ENCODE data around the gene AKAP6. TPM values are rescaled to one million over a fixed set of nuclear protein-coding genes. Genes with fewer than 3 reads are reported as not detected.

Gene AKAP6
- total RNA-seq, 1 donor from 2014 or later = 6.4 TPM

- intact Hi-C loops (cut with DNase I) = loop anchor here (2.0 kb wide), 1 partner anchor 38 kb away; no protein-coding TSS in a partner anchor
- peak; percentile 93 for ATAC-seq
- DNase-seq (ENCODE audit: low spot score) = no peak
These were observed 328.0 kb downstream of the AKAP6 start for GRCh38 chr14:32657081-32657480.

- no peak for ATAC-seq
- DNase-seq (ENCODE audit: low spot score) = no peak
- intact Hi-C loops (cut with DNase I) = no loop called here
These were observed 332.1 kb downstream of the AKAP6 start for GRCh38 chr14:32661216-32661615.

- ATAC-seq (no peak), DNase-seq (ENCODE audit: low spot score) (no peak)
- intact Hi-C loops (cut with DNase I) = no loop called here
These were observed 333.1 kb downstream of the AKAP6 start for GRCh38 chr14:32662211-32662610.

DNA sequence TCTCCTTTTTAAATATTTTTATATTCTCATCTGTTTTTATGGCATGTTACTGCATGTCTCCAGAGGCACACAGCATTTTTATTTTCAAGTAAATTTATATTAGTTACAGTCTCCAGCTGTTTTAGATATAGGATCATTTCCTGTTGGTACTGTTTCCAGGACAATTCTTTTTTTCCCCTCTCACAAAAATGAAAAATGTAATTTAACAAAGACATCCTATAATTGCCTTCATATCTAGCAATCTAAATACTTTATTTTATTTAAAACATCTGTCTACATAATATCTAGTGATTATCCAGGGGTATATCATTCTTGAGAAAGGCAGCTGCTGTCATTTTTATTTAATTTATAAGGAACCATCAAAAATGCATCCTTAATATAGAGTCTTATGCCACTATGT, 337.2 kb downstream of the AKAP6 start:
- intact Hi-C loops (cut with DNase I) = no loop called here
- no peak for DNase-seq (ENCODE audit: low spot score)
- ATAC-seq = no peak

- ATAC-seq (no peak), DNase-seq (ENCODE audit: low spot score) (no peak)
- intact Hi-C loops (cut with DNase I) = no loop called here
These were observed 338.2 kb downstream of the AKAP6 start for GRCh38 chr14:32667287-32667686.

DNA sequence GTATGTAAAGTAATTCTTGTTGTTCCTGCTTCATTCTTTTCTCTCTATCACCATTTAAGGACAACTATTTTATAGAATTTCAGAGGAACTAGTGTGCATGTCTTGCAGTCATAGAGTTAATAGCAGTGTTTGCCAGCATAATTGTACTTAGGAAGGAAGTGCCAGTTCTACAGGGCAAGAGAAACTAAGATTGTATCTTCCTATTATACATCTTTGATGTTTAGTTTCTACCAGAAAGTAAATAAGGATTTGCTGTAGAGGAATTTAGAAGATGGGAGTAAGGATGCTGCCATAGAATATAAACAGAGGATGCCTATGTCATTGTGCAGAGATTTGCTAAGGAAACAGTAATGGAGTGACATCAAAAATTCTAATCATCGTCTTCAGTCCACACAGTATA, 338.7 kb downstream of the AKAP6 start:
- ATAC-seq (no peak), DNase-seq (ENCODE audit: low spot score) (no peak)
- intact Hi-C loops (cut with DNase I) = no loop called here

- DNase-seq (ENCODE audit: low spot score) (no peak), ATAC-seq (no peak)
- intact Hi-C loops (cut with DNase I) = no loop called here
These were observed 340.3 kb downstream of the AKAP6 start for GRCh38 chr14:32669391-32669790.

DNA sequence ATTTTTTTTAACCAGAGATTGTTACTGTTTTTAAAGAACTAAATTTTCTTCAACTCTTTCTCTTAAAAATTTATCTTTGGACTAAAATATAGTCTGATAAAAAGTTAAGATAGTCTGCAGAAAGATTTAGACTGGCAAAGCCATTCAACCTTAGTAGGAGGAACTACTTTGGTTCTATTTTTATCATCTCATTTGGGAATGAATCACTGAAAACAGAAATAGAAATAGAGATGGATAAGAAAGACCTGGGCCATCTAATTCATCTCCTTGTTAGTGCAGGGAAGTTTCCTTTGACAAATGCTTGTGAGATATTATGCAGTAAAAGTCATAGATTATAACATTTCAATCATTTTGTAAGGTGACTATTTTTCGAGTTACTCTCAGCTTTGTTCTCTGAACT, 346.3 kb downstream of the AKAP6 start:
- ATAC-seq (no peak), DNase-seq (ENCODE audit: low spot score) (no peak)
- intact Hi-C loops (cut with DNase I) = no loop called here

- intact Hi-C loops (cut with DNase I) = no loop called here
- no peak for ATAC-seq
- DNase-seq (ENCODE audit: low spot score) = no peak
These were observed 348.2 kb downstream of the AKAP6 start for GRCh38 chr14:32677129-32677780.

DNA sequence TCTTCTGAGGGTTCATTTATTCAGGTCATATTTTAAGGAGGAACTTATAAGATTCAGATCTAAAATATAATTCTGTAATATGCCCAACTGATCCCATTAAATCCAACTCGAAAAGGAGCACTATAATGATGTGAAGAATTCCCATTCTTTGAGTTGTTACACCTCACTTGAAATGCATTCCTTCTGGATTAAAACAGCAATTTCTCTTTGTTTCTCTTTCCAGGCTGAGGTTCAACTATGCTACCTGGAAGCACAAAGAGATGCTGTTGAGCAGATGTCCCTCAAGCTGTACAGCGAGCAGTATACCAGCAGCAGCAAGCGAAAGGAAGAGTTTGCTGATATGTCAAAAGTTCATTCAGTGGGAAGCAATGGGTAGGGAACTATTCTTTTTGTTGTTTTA, 349.0 kb downstream of the AKAP6 start:
- intact Hi-C loops (cut with DNase I) = no loop called here
- ATAC-seq = no peak
- no peak for DNase-seq (ENCODE audit: low spot score)

DNA sequence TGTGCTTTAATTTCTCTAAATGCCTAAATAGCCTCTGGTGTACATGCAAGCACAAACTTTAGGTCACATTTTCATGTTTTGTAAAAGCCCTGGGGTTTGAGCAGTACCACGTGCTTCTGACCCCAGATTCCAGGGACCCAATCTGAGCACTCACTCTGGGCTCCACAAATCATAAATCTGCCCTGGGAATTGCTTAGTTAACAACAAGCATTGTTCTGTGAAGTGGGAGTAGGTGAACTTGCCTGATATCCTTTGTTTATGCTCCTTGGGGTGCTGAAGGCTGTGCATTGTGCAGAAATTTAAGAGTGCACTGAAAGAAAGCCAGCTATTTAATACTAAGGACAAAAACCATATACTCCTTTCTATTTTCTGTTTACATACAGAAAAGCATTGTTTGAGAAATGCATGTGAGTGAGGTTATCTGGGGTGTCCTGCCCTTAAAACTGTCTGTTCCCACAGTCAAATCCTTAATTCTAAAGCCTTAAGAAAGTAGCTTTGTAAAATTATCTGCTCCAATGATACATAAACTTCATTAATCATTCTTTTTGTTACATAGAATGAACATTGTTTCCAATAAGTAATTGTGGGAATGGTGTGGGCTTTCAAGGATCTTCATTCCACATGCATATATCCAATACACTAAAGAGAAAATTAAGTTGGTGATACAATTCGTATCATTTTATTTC, 351.0 kb downstream of the AKAP6 start:
- DNase-seq (ENCODE audit: low spot score) = no peak
- intact Hi-C loops (cut with DNase I) = no loop called here
- ATAC-seq = no peak

GRCh38 chr14:32681598-32681997, 352.5 kb downstream of the AKAP6 start:
- intact Hi-C loops (cut with DNase I) = no loop called here
- ATAC-seq (no peak), DNase-seq (ENCODE audit: low spot score) (no peak)

DNA sequence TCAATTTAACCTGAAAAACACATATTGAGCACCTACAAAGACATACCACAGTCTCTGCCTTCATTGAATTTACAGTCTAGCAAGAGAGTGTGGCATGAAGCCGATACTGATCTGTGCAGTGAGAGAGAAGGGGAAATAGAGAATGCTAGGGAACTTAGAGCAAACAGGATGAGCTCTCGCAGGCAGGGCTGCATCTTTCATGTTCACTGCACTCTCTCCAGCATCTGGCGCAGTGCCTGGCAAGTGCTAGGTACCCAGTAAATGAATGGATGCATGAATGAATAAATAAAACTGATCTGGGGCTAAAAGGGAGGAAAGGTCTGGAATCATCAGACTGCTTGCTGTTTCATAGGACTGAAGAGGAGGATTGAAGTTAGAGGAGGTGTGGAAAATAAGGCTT, 353.1 kb downstream of the AKAP6 start:
- DNase-seq (ENCODE audit: low spot score) = no peak
- intact Hi-C loops (cut with DNase I) = no loop called here
- no peak for ATAC-seq

GRCh38 chr14:32683679-32684078, 354.6 kb downstream of the AKAP6 start:
- DNase-seq (ENCODE audit: low spot score) = no peak
- ATAC-seq = no peak
- intact Hi-C loops (cut with DNase I) = no loop called here

DNA sequence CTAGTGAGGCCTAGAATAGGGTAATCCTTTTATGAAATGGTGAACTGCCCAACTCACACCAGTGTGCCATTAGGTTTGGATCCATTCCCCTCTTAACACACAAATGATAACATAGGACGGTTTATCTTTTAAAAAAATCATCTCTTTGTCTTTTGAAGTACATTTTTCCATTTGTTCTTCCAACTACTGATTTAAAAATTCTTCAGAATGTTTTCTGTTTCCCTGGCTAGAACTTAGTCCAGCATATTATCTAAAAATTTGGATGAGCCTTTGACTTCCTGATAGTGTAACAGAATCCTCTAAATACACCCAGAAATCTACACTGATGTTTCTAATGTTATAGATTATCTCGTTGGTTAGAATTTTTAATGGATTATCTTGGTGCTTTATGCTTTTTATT, 359.8 kb downstream of the AKAP6 start:
- no peak for DNase-seq (ENCODE audit: low spot score)
- intact Hi-C loops (cut with DNase I) = no loop called here
- ATAC-seq = no peak

- DNase-seq (ENCODE audit: low spot score) (no peak), ATAC-seq (no peak)
- intact Hi-C loops (cut with DNase I) = no loop called here
These were observed 363.3 kb downstream of the AKAP6 start for GRCh38 chr14:32692441-32692840.

DNA sequence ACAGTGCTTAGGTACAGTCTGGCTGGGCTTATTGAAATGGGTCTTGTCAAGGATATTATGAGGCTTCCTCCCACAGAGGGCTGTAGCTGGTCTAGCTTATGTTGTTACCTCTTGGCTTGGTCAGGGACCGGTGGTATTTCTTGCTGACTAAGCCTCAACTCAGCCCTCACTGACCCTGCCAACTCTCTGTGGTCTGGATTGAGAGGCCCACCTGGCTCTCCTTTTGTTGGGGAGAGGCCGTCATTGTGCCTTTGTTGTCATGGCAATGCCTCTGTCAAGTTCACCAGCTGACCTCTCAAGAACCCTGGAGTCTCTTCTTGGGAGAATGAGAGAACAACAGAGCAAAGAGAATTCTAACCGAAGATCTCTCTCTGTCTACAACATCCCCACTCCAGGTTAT, 364.0 kb downstream of the AKAP6 start:
- DNase-seq (ENCODE audit: low spot score) = no peak
- intact Hi-C loops (cut with DNase I) = no loop called here

DNA sequence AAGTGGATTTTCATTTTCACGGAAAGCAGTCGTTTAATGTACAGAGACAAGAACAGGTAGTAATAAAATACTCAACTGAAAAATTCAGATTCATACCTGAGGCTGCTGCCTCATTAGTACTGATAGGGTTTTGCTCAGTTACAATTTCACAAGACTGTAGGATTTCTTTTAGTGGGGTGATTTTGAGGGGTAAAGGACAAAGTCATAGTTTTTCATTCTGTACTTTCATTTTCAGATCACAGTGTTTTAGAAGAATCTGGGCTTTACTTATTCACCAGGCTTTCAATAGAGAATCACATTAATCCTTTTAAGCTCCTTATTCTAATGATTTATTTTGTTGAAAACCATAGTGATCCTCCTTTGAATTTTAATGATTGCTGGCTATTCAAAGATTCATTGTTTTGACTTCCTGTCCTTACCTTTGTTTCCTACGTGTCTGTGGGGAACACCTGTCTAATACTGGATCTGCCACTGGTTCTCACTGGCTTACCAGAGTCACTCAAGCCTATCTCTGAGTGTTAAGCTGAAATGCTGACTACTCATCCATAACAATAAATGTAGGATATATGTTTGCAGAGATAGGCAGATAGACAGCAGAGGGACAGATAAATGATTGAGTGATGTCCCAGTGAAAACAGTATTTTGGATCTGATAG, 365.8 kb downstream of the AKAP6 start:
- ATAC-seq (no peak), DNase-seq (ENCODE audit: low spot score) (no peak)
- intact Hi-C loops (cut with DNase I) = no loop called here

More for the DNA sequence above, 364.0 kb downstream of the AKAP6 start:
- peak; percentile 28 for ATAC-seq

DNA sequence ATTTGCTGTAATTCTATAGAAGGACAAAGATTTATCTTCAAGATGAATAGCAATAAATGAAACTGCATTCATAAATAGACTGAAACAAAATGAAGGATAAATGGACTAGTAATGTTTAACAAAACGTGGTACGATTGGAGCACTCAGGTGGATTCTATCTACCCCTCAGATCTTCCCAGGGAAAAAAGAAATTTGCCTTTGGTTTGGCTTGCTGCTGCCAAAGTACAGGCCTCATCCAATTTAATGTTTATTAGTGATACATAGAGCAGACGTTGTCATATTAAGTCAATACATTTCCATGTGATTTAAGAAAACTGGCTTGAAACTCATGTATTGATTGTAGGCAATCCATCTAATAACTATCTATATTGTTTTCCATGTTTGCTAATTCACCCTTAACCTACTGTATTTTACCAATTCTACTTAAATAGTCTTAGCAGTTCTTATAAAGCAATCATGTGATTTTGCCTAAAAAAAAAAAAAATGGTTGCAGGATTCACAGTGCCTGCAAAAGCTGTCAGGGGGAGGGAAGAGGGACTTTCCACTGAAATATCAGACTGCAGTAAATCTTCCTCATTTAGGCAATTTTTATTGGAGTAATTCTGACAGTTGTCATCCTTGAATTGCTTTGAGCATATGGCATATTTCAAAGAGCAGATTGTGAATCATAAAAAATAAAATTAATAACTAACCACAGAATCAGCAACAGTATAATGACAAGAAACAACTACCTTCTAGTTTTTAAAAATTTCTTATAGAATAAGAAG, 367.4 kb downstream of the AKAP6 start:
- ATAC-seq (no peak), DNase-seq (ENCODE audit: low spot score) (no peak)
- intact Hi-C loops (cut with DNase I) = no loop called here

- DNase-seq (ENCODE audit: low spot score) = no peak
- intact Hi-C loops (cut with DNase I) = no loop called here
- ATAC-seq = no peak
These were observed 368.0 kb downstream of the AKAP6 start for GRCh38 chr14:32697114-32697513.
